HEK293T (cell line): ENCODE data around the gene PACRG.

Source experiments
- CTCF ChIA-PET: fragments of 350-600 bp; formaldehyde crosslinking; extraction: SDS; loops from one replicate; lab custom pipeline; 2021; ENCODE audit warnings: antibody characterized with exemption, inconsistent platforms; lab: Yijun Ruan, JAX
- POLR2A ChIA-PET: fragments of 350-600 bp; formaldehyde crosslinking; extraction: SDS; loops from one replicate; lab custom pipeline; 2020; ENCODE audit warnings: antibody characterized with exemption, inconsistent platforms; lab: Yijun Ruan, JAX
- DNase-seq: peaks from one replicate; pipeline ENCODE4 v3.0.0; 2012; ENCODE audit warnings: mixed read lengths; ENCODE audit errors: extremely low spot score
- ARNT ChIP-seq: fragments of 450-650 bp; IDR thresholded peaks from 2 replicates; pipeline ENCODE4 v1.6.1; 2017; ENCODE audit warnings: mild to moderate bottlenecking
- BHLHE40 ChIP-seq: fragments of 450-650 bp; IDR thresholded peaks from 2 replicates; pipeline ENCODE4 v1.6.1; 2016; ENCODE audit warnings: mild to moderate bottlenecking, moderate library complexity, borderline replicate concordance
- CTBP1 ChIP-seq: fragments of 450-650 bp; IDR thresholded peaks from 2 replicates; pipeline ENCODE4 v1.6.1; 2016; ENCODE audit warnings: borderline replicate concordance
- ELF4 ChIP-seq: fragments of 450-650 bp; IDR thresholded peaks from 2 replicates; pipeline ENCODE4 v1.6.1; 2017; ENCODE audit warnings: antibody characterized with exemption
- FOXA1 ChIP-seq: fragments of 450-650 bp; IDR thresholded peaks from 2 replicates; pipeline ENCODE4 v1.6.1; 2016; ENCODE audit warnings: mild to moderate bottlenecking
- FOXK2 ChIP-seq: fragments of 450-650 bp; IDR thresholded peaks from 2 replicates; pipeline ENCODE4 v1.6.1; 2016; ENCODE audit warnings: mild to moderate bottlenecking
- FOXM1 ChIP-seq: fragments of 450-650 bp; IDR thresholded peaks from 2 replicates; pipeline ENCODE4 v1.6.1; 2017; ENCODE audit warnings: mild to moderate bottlenecking, borderline replicate concordance
- HDGF ChIP-seq: fragments of 450-650 bp; IDR thresholded peaks from 2 replicates; pipeline ENCODE4 v1.6.1; 2017; ENCODE audit warnings: antibody characterized with exemption, borderline replicate concordance
- L3MBTL2 ChIP-seq: fragments of 450-650 bp; conservative IDR thresholded peaks from 2 replicates; pipeline ENCODE4 v1.6.1; 2016; ENCODE audit warnings: mild to moderate bottlenecking
- LEF1 ChIP-seq: fragments of 450-650 bp; IDR thresholded peaks from 2 replicates; pipeline ENCODE4 v1.6.1; 2017; ENCODE audit warnings: mild to moderate bottlenecking, borderline replicate concordance
- NFRKB ChIP-seq: fragments of 450-650 bp; IDR thresholded peaks from 2 replicates; pipeline ENCODE4 v1.6.1; 2016; ENCODE audit warnings: mild to moderate bottlenecking, moderate library complexity
- PKNOX1 ChIP-seq: fragments of 450-650 bp; IDR thresholded peaks from 2 replicates; pipeline ENCODE4 v1.6.1; 2016
- SP1 ChIP-seq: fragments of 450-650 bp; IDR thresholded peaks from 2 replicates; pipeline ENCODE4 v1.6.1; 2017
- SUZ12 ChIP-seq: fragments of 450-650 bp; IDR thresholded peaks from 2 replicates; pipeline ENCODE4 v1.6.1; 2016; ENCODE audit warnings: mild to moderate bottlenecking
- TARDBP ChIP-seq: fragments of 450-650 bp; IDR thresholded peaks from 2 replicates; pipeline ENCODE4 v1.6.1; 2016
- ZNF384 ChIP-seq: fragments of 450-650 bp; IDR thresholded peaks from 2 replicates; pipeline ENCODE4 v1.6.1; 2016

The PACRG gene

DNA sequence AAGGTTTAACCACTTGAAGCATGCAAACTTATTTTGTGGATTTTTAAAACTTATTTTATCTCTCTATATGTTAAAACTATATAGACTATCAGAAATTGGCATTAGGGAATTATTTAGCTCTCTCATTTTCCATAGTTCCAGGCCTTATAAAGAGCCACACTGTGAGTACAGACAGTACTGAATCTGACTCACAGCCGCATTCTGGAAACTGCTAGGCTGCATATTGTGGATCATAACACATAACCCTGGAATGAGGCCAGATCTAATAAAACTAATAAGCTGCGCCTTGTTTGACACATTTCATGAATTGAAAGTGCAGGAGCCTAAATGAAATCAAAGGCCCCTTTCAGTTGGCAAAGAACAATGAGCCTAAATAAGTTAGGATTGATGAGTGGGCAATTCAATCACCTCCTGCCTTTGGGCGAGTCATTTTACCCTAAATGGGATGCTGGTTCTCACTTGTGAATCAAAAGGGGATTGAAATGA lies 308.4 kb downstream of the PACRG start:
- CTCF ChIA-PET = no interaction called here
- DNase-seq = no peak
- no peak for TF ChIP-seq NFRKB
- TF ChIP-seq L3MBTL2 = no peak
- TF ChIP-seq LEF1 = no peak
- no peak for TF ChIP-seq ARNT
- no peak for TF ChIP-seq SP1
- no peak for TF ChIP-seq FOXK2
- TF ChIP-seq HDGF = no peak
- POLR2A ChIA-PET = no interaction called here

DNA sequence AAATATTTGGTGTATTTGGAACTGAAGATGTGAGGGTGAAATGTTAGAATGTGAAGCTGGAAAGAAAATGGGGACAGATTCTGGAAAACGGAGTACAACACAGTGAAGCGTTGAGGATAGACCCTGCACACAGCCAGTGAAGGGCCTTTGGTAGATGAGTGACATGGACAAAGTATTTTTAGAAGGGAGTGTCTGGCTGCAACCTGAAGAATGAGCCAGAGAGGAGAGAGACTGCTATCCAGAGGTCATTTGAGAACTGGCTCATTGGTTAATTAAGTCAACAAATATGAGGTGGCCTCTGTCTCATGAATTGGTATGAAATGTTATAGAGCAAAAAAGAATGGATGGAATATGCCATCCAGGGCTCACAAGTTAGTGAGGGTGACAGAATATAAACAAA lies 310.5 kb downstream of the PACRG start:
- ChIA-PET CTCF (no interaction called here), POLR2A (no interaction called here)
- no peak for TF ChIP-seq FOXA1
- TF ChIP-seq ZNF384 = no peak
- TF ChIP-seq FOXK2 = no peak
- TF ChIP-seq CTBP1 = no peak
- TF ChIP-seq ELF4 = no peak
- TF ChIP-seq SUZ12 = no peak
- no peak for TF ChIP-seq L3MBTL2
- TF ChIP-seq ARNT = no peak
- TF ChIP-seq FOXM1 = no peak
- TF ChIP-seq NFRKB = no peak
- no peak for DNase-seq

DNA sequence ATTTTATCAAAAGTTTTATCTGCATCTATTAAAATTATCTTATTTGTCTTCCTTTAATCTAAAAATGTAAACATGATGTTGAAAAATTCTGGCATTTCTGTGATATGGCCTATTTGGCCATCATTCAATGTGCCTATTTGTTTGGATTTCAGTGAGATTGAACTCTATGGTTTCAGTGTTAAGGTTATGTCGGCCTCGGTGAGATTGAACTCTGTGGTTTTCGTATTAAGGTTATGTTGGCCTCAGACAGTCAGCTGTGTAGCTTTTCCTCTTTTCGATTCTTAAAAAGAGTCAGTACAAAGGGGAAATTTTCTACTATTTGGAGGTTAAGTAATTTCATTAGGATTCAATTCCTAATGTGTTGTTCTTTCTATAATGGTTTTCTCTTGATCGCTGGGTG lies 320.6 kb downstream of the PACRG start:
- TF ChIP-seq ARNT = no peak
- no peak for TF ChIP-seq SUZ12
- TF ChIP-seq FOXK2 = no peak
- TF ChIP-seq ZNF384 = no peak
- TF ChIP-seq TARDBP = no peak
- no peak for TF ChIP-seq HDGF
- no peak for TF ChIP-seq FOXA1
- no peak for TF ChIP-seq ELF4
- TF ChIP-seq FOXM1 = no peak
- TF ChIP-seq BHLHE40 = no peak
- no peak for TF ChIP-seq L3MBTL2
- TF ChIP-seq LEF1 = no peak
- ChIA-PET CTCF (no interaction called here), POLR2A (no interaction called here)
- DNase-seq = no peak

- DNase-seq = no peak
- ChIA-PET POLR2A (no interaction called here), CTCF (no interaction called here)
- TF ChIP-seq L3MBTL2 (no peak), LEF1 (no peak), ARNT (no peak), TARDBP (no peak), NFRKB (no peak), ZNF384 (no peak), SP1 (no peak), SUZ12 (no peak), HDGF (no peak), PKNOX1 (no peak), CTBP1 (no peak), BHLHE40 (no peak), FOXA1 (no peak), FOXM1 (no peak), ELF4 (no peak), FOXK2 (no peak)
Measured at GRCh38 chr6:163053667-163054344, 326.0 kb downstream of the PACRG start.

DNA sequence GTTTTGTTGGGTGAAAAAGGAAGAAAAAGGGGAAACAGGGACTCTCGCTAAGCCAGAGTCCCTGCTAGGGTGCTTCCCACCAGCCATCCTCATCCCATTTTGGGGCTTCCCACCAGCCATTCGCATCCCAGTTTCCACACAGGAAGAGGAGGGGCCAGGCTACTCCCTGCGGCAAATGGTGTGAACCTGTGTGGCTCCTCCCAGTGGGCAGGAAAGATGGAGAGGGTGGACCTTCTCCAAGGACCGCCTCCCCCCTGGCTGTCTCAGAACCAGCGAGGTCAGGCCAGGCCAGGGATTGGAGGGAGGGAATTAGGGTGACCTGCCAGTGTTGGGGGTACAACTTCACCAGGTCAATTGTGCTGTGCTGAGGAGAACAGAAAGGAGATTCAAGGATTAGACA lies 326.9 kb downstream of the PACRG start:
- DNase-seq = no peak
- ChIA-PET POLR2A (no interaction called here), CTCF (no interaction called here)
- TF ChIP-seq ZNF384 (no peak), PKNOX1 (no peak), ARNT (no peak), SP1 (no peak), SUZ12 (no peak), TARDBP (no peak), NFRKB (no peak), HDGF (no peak), LEF1 (no peak), ELF4 (no peak), FOXM1 (no peak), FOXA1 (no peak)

- TF ChIP-seq L3MBTL2 = no peak
- no peak for TF ChIP-seq ARNT
- no peak for TF ChIP-seq CTBP1
- TF ChIP-seq FOXM1 = no peak
- TF ChIP-seq PKNOX1 = no peak
- no peak for TF ChIP-seq NFRKB
- TF ChIP-seq ELF4 = no peak
- TF ChIP-seq HDGF = no peak
- TF ChIP-seq TARDBP = no peak
- no peak for TF ChIP-seq ZNF384
- no peak for TF ChIP-seq FOXK2
- no peak for TF ChIP-seq BHLHE40
- no peak for TF ChIP-seq SP1
- TF ChIP-seq SUZ12 = no peak
- no peak for TF ChIP-seq FOXA1
- TF ChIP-seq LEF1 = no peak
- CTCF ChIA-PET = no interaction called here
- POLR2A ChIA-PET = no interaction called here
- DNase-seq = no peak
Measured at GRCh38 chr6:163057260-163057659, 329.5 kb downstream of the PACRG start.
